DOHH2 (cell line): ENCODE data around the gene ANK3.

Source experiments
- H3F3A ChIP-seq: fragments of 200-600 bp; sonication (generic), shearing (Covaris generic); 2 replicates; pipeline ENCODE4 v1.6.0; 2016; ENCODE audit warnings: antibody characterized with exemption, mild to moderate bottlenecking; ENCODE audit not compliant: control insufficient read depth, insufficient read depth
- H3K27ac ChIP-seq: fragments of 200-600 bp; sonication (generic); 2 replicates; pipeline ENCODE4 v1.5.1; 2014; ENCODE audit warnings: low read depth, mild to moderate bottlenecking, low read length, moderate library complexity
- H3K27me3 ChIP-seq: fragments of 200-600 bp; sonication (generic); 2 replicates; pipeline ENCODE4 v1.6.1; 2014; ENCODE audit warnings: mild to moderate bottlenecking, low read length, mixed read lengths; ENCODE audit not compliant: control insufficient read depth
- H3K36me3 ChIP-seq: fragments of 200-600 bp; sonication (generic); 2 replicates; pipeline ENCODE4 v1.6.1; 2014; ENCODE audit warnings: mild to moderate bottlenecking, low read length, moderate library complexity, mixed read lengths; ENCODE audit not compliant: control insufficient read depth
- H3K4me1 ChIP-seq: fragments of 200-600 bp; sonication (generic); 2 replicates; pipeline ENCODE4 v1.6.1; 2014; ENCODE audit warnings: mild to moderate bottlenecking, low read length, mixed read lengths; ENCODE audit not compliant: control insufficient read depth
- H3K4me2 ChIP-seq: fragments of 200-600 bp; sonication (generic); 2 replicates; pipeline ENCODE4 v1.6.0; 2014; ENCODE audit warnings: mild to moderate bottlenecking, low read length, moderate library complexity
- H3K4me3 ChIP-seq: fragments of 200-600 bp; sonication (generic); 2 replicates; pipeline ENCODE4 v1.5.1; 2014; ENCODE audit warnings: mild to moderate bottlenecking, low read length, mixed read lengths
- H3K79me2 ChIP-seq: fragments of 200-600 bp; sonication (generic); 2 replicates; pipeline ENCODE4 v1.6.1; 2014; ENCODE audit warnings: mild to moderate bottlenecking, low read length, mixed read lengths; ENCODE audit not compliant: control insufficient read depth
- H3K9me2 ChIP-seq: fragments of 200-600 bp; sonication (generic); replicated peaks from 2 replicates; pipeline ENCODE4 v1.6.1; 2014; ENCODE audit warnings: mild to moderate bottlenecking, low read length, mixed read lengths; ENCODE audit not compliant: control insufficient read depth
- H3K9me3 ChIP-seq: fragments of 200-600 bp; sonication (generic); 2 replicates; pipeline ENCODE4 v1.6.1; 2014; ENCODE audit warnings: antibody characterized with exemption, low read length, mixed read lengths; ENCODE audit not compliant: control insufficient read depth, insufficient read depth
- H4K20me1 ChIP-seq: fragments of 200-600 bp; sonication (generic); 2 replicates; pipeline ENCODE4 v1.6.0; 2014; ENCODE audit warnings: low read depth, mild to moderate bottlenecking, antibody characterized with exemption, low read length, moderate library complexity; ENCODE audit not compliant: control insufficient read depth, insufficient read depth
- CTCF ChIP-seq: fragments of 200-600 bp; sonication (generic); IDR thresholded peaks from one replicate; pipeline ENCODE4 v1.5.1; 2014; ENCODE audit warnings: antibody characterized with exemption, mild to moderate bottlenecking, low read depth, low read length; ENCODE audit not compliant: poor library complexity, severe bottlenecking
- EZH2phosphoT487 ChIP-seq: fragments of 200-600 bp; sonication (generic); IDR thresholded peaks from 2 replicates; pipeline ENCODE4 v1.6.1; 2017; ENCODE audit warnings: borderline replicate concordance, mild to moderate bottlenecking, antibody characterized with exemption, low read length, moderate library complexity, mixed read lengths

ANK3 gene

GRCh38 chr10:60358282-60358681 is 31.4 kb downstream of the ANK3 start:
- TF ChIP-seq EZH2phosphoT487 (no peak), CTCF (no peak)
- peak overlapping the region; percentile 17 for H3K4me3 ChIP-seq
- H3K4me2 ChIP-seq, result peak overlapping the region; percentile 42
- H3F3A ChIP-seq, result peaks cover 35% of the 10 kb centered on the region
- peak overlapping the region; percentile 67 for H3K27ac ChIP-seq
- H3K9me2 ChIP-seq, result no peaks in the 10 kb centered on the region
- H3K27me3 ChIP-seq, result no peaks in the 10 kb centered on the region
- peaks cover 98% of the 10 kb centered on the region for H3K4me1 ChIP-seq
- peaks cover 37% of the 10 kb centered on the region for H3K36me3 ChIP-seq
- H3K79me2 ChIP-seq, result peaks cover 96% of the 10 kb centered on the region
- H3K9me3 ChIP-seq, result no peaks in the 10 kb centered on the region
- no peaks in the 10 kb centered on the region for H4K20me1 ChIP-seq

GRCh38 chr10:60353519-60354258 is 36.0 kb downstream of the ANK3 start:
- H3K27me3 ChIP-seq, result no peaks in the 10 kb centered on the region
- H4K20me1 ChIP-seq, result no peaks in the 10 kb centered on the region
- peaks cover 50% of the 10 kb centered on the region for H3F3A ChIP-seq
- H3K9me3 ChIP-seq, result no peaks in the 10 kb centered on the region
- H3K27ac ChIP-seq, result peak overlapping the region; percentile 99
- H3K79me2 ChIP-seq, result peaks cover 73% of the 10 kb centered on the region
- H3K9me2 ChIP-seq, result no peaks in the 10 kb centered on the region
- H3K4me2 ChIP-seq, result peak overlapping the region; percentile 78
- TF ChIP-seq CTCF, result no peak
- TF ChIP-seq EZH2phosphoT487, result no peak
- peaks cover 100% of the 10 kb centered on the region for H3K4me1 ChIP-seq
- peaks cover 41% of the 10 kb centered on the region for H3K36me3 ChIP-seq
- H3K4me3 ChIP-seq, result peak overlapping the region; percentile 65

DNA sequence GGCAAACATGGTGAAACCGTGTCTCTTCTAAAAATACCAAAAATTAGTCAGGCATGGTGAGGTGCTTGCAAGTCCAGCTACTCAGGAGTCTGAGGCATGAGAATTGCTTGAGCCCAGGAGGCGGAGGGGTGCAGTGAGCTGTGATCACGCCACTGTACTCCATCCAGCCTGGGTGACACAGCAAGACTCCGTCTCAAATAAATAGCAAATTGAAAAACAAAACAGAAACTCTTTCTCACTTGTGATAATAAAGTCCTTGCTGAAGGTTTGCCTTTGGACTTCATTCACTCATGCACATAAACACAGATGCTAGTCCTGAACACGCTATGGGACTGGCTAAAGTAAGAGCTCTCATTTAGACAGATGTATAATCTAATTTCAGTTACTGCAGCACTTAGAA is 37.6 kb downstream of the ANK3 start:
- Histone ChIP-seq H3K4me3 (peak overlapping the region; percentile 65), H3K27me3 (no peaks in the 10 kb centered on the region), H3K9me3 (no peaks in the 10 kb centered on the region), H4K20me1 (no peaks in the 10 kb centered on the region), H3F3A (peaks cover 47% of the 10 kb centered on the region), H3K4me1 (peaks cover 100% of the 10 kb centered on the region), H3K4me2 (peak overlapping the region; percentile 78), H3K79me2 (peaks cover 73% of the 10 kb centered on the region), H3K36me3 (peaks cover 51% of the 10 kb centered on the region), H3K27ac (peak overlapping the region; percentile 99), H3K9me2 (no peaks in the 10 kb centered on the region)
- TF ChIP-seq EZH2phosphoT487, result no peak
- TF ChIP-seq CTCF, result no peak
